A204.1 (cell line): Measurements from ENCODE around the gene DENND1B.
A peak's percentile ranks its signal among the peaks of the same experiment; 100 is the strongest.
"Not testable (repeated sequence)": the region's sequence is repeated elsewhere in the genome, so short reads cannot be mapped to it uniquely, and the experiment has no call there.

Experiments used
- FAIRE-seq: peaks from 2 replicates; lab custom pipeline; 2012; peaks lifted over from hg19 to GRCh38; lab: Jason Lieb, UNC

DENND1B gene

GRCh38 chr1:197544553-197544952 is 230.7 kb downstream of the DENND1B start:
- no peak for FAIRE-seq

DNA sequence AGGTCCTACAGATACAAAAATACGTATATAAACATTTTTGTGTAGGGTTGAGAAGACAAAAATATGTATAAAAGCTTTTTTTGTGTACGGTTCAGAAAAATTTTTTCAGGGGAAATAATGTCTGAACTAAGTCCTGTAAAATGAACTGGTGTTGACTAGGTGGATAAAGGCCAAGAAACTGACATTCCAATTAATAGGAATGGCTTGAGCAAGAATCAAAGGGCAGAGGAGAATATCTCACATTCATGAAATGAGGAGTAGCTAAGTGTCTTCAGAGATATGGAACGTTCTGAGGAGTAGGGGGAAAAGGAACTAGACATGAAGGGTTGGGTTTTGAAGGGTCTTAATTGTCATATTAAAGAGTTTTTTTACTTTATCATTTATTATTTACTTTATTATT is 231.2 kb downstream of the DENND1B start:
- no peak for FAIRE-seq

DNA sequence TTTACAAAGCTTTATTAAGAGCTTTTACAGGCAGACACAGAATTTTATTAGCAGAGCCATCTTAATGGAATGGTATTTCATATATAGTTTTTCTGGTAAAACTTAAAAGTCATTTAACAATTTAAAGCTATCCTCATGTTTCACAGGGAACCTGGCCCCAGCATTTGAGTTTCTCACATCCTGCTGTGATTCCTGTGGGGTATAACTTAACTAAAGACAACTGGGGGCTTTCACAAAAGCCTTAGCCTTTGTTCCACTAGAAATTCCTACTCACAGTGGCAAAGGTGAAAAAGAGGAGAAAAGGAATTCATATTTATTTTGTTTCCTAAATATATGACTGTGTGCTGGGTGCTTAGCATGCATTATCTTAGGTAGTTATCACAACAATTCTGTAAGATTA is 233.9 kb downstream of the DENND1B start:
- FAIRE-seq = no peak

GRCh38 chr1:197526736-197527371 is 248.4 kb downstream of the DENND1B start:
- peak; percentile 99 for FAIRE-seq

DNA sequence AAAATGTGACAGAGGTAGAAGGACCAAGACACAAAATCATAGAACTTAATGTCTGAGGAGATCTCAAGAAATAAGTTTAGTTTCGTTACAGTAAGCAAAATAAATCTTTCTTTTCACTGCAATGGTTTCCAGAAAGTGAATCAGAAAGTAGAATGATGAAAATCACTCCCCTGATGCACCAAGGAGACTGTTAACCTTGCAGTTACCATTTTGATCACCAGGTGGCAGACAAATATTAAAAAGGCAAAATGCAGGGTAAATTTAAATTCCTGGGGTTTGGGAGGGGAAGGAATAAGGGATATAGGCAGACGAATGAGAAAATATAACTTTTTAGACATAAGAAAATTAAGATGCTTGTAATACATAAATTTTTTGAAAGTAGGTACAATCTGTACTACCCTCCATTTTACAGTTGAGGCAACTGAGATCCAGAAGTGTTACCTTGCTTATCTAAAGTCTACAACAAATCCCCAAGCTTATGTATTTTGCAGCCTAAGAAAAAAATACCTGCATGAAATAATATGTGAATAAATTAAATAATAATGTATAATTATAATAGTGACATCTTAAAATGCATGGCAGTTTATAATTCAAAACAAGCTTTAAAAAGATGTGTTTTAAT is 254.1 kb downstream of the DENND1B start:
- peak; percentile 94 for FAIRE-seq

- no peak for FAIRE-seq
Measured at GRCh38 chr1:197519741-197520334, 255.4 kb downstream of the DENND1B start.

DNA sequence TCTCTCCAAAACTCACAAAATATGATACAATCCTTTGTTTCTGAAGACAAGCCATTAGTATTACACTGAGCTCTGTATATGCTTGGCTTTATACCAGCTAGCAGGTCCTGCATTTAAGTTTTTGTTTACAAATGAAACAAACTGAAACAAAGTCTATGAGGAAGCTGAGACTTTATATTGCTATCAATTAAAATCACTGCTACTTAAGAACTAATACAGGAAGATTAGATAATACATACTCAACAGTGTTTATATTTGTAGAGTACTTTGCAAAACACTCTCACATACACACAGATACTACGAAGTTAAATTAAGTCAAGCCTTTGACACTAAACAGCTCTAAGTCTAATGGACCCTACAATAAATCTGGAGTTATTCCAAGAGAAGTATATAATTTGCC is 259.9 kb downstream of the DENND1B start:
- FAIRE-seq = no peak

DNA sequence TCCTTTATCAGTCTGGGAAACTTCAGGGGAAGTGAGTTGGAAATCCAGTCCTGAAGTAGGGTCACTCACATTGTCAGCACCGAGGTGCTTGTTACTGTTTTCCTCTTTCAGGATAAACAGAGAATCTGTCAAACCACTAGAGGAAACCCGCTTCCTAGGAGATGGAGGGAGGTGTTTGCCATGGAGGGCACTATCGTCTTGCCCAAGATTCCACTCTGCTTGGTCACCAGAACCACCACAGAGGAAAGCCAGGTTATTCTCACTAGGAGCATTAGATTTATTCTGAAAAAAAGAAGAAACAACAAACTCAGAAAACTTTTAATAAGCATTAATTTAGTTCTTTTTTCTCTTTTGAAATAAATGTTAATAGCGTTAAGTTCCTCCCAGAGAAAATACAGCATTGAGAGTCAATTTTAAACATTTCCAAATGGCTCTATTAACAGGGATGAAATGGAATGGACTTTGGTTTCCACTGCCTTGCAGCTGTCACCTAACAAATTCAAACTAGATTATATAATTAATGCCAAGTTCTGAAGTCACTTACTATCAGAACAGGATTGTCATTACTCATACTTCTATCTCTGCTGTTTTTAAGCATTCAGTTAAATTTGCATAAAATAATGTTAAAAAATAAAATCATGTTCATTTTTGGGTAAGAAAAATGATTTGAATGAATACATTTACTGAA is 264.4 kb downstream of the DENND1B start:
- FAIRE-seq = no peak

- FAIRE-seq = no peak
Measured at GRCh38 chr1:197496722-197497121, 278.6 kb downstream of the DENND1B start.

DNA sequence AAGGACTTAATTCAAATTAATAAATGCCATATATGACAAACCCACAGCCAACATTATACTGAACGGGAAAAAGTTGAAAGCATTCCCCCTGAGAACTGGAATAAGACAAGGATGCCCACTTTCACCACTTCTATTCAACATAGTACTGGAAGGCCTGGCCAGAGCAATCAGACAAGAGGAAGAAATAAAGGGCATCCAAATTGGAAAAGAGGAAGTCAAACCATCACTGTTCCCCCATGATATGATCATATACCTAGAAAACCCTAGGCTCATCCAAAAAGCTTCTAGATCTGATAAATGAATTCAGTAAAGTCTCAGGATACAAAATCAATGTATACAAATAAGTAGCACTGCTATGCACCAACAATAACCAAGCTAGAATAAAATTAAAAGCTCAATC is 283.8 kb downstream of the DENND1B start:
- FAIRE-seq = not testable (repeated sequence)

- FAIRE-seq = no peak
Measured at GRCh38 chr1:197486946-197487345, 288.3 kb downstream of the DENND1B start.

DNA sequence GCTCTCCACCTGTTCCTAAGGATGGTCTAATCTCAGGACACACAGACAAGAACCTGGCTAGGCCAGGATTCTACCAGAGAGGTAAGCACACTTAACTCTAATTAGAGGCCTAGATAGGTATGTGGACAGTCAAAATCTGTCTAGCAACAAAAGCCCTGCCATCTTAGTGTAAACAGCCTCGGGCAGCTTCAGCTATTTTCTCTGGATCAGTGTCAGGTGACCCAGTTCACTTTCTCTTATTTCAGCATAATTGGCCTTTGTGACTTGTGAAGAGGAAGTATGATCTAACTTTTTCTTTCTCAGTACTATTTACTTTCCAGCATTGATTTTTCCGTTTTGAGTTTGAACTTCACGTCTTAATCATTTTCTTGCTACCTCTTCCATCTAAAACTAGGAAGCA is 289.5 kb downstream of the DENND1B start:
- FAIRE-seq = no peak

- FAIRE-seq = no peak
Measured at GRCh38 chr1:197481101-197481500, 294.2 kb downstream of the DENND1B start.

GRCh38 chr1:197480446-197480845 is 294.8 kb downstream of the DENND1B start:
- no peak for FAIRE-seq

GRCh38 chr1:197472141-197472540 is 303.1 kb downstream of the DENND1B start:
- no peak for FAIRE-seq

DNA sequence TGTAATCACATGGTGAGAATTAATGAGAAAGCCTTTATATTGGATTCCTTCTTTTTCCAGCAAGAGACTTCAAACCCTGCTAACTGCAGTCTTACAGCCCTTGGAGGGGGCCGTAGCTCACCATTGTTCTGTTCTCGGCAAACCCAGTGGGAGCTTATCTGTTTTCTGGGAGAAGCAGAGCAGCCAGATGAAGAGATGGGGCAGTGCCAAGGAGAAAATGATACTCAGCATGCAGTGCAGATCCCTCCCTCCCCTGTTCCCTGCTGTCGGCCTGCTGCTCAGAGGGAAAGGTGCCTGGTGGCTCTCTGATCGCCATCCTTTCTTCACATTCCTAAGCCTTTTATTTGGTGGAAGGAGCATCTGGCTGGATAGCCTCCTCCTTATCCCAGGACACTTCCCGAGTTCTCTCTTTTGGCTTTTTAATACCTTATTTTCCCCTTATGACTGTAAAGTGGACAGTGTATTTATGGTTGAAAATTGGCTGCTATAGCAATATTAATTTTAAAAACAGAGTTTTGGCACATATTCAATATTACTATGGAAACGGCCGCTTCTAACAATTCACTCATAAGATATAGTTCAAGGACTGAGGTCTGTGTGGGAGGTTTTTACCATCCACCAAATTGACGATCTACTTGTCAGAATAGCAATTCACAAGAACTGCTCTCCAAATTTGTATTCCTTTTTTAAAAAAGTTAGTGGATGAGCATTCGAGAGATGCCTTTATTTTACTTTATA is 303.9 kb downstream of the DENND1B start:
- FAIRE-seq = no peak

DNA sequence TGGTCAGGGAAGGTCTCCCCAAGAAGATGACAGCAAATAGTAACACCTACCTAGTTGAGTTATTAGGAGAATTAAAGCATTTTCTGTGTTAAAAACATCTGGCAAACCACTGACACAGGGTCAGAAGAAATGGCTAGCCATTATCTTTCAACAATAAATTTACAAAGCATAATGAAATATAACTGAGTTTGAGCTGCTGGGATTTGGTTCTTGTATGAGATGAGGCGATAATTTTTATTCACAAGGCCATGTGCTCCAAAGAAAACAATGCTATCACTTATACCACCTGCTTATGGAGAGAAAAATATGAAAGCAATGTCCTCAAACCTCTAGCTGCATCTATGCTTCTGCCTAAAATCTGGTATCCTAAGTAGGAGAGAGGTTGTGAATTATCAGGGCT is 304.9 kb downstream of the DENND1B start:
- no peak for FAIRE-seq

- FAIRE-seq = no peak
Measured at GRCh38 chr1:197469620-197470210, 305.6 kb downstream of the DENND1B start.

DNA sequence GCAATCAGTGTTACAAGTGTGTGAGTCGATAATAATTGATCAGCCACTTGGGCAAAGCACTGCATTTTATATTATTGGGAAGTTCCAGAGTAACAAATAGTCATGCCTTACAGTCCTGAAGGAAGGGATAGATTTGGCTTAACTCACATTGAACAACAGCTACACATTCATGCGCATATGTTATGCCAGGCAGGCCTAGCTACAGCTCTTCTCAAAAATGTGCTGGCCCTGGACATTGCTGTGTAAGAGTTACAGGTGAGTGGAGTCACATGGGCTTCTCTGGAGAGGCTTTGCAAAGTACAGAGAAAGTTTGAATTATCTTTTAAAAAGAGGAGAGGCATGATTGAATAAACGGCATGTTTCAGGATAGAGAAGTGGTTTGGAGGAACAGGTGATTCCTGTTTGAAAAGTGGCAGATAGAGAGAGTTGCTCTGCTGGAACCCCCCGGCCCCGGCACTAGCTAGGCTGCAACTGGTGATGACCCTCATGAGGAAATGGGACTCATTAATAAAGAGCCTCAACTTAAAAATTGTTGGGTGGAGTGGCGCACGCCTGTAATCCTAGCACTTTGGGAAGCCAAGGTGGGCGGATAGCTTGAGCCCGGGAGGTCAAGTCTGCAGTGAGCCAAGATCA is 306.6 kb downstream of the DENND1B start:
- no peak for FAIRE-seq

GRCh38 chr1:197467881-197468280 is 307.4 kb downstream of the DENND1B start:
- no peak for FAIRE-seq

DNA sequence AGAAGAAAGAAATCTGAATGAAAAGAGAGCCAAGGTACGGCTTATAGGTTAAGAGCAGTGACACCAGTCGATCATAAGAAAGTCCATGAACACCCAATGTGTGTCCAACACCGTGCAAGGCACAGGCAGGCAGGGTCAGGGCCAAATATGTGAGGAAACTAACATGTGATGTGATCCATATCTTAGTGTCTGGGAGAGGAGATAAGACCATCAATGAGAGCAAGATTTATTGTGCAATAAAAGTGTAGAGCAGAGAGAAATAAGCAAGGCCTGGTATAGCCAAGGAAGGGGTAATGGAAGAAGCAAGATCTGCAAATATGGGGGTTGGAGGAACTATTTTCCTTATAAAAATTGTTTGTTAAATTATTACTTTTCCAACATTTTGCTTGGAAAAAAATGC is 308.5 kb downstream of the DENND1B start:
- no peak for FAIRE-seq
